PC-9 (cell line): ENCODE data around the gene EFHD1. TPM values are rescaled to one million over a fixed set of nuclear protein-coding genes. Genes with fewer than 3 reads are reported as not detected.

Source experiments
- BruUV-seq: library from RNA; stranded (reverse); fragments of 400-500 nt; replicated peaks from 2 replicates; lab custom pipeline; 2021; lab: Mats Ljungman, UMichigan
- CTCF ChIA-PET: fragments of 300-600 bp; sonication (Branson Sonifier 250); formaldehyde crosslinking; loops from one replicate; lab custom pipeline; 2022; ENCODE audit warnings: antibody characterized with exemption; lab: Charles Lee
- POLR2A ChIA-PET: fragments of 300-600 bp; sonication (Branson Sonifier 250); formaldehyde crosslinking; loops from one replicate; lab custom pipeline; 2022; ENCODE audit warnings: antibody characterized with exemption; ENCODE audit not compliant: unreplicated experiment; lab: Charles Lee
- DNase-seq, 2 experiments: peaks; one replicate each; pipeline versions ENCODE4 v3.0.0 to v3.0.0-alpha.2; 2015 to 2022; ENCODE audit warnings: mixed read lengths in 1 of 2
- H2AFZ ChIP-seq: fragments of 200-600 bp; sonication (generic); 2 replicates; pipeline ENCODE4 v1.8.1; 2017; ENCODE audit warnings: antibody characterized with exemption
- H3F3A ChIP-seq: fragments of 200-600 bp; sonication (generic); 2 replicates; pipeline ENCODE4 v1.8.1; 2017; ENCODE audit warnings: antibody characterized with exemption, mild to moderate bottlenecking, low read depth; ENCODE audit not compliant: insufficient read depth
- H3K27ac ChIP-seq: fragments of 200-600 bp; sonication (generic); 2 replicates; pipeline ENCODE4 v1.6.1; 2016; ENCODE audit warnings: mixed run types
- H3K27me3 ChIP-seq: fragments of 200-600 bp; sonication (generic); 2 replicates; pipeline ENCODE4 v1.6.1; 2016; ENCODE audit warnings: low read depth, mixed run types; ENCODE audit not compliant: insufficient read depth
- H3K36me3 ChIP-seq: fragments of 200-600 bp; sonication (generic); 2 replicates; pipeline ENCODE4 v1.6.1; 2016; ENCODE audit warnings: low read depth, mixed run types
- H3K4me1 ChIP-seq: fragments of 200-600 bp; sonication (generic); replicated peaks from 2 replicates; pipeline ENCODE4 v1.6.1; 2016; ENCODE audit warnings: mixed run types; ENCODE audit not compliant: insufficient read depth
- H3K4me2 ChIP-seq: fragments of 200-600 bp; sonication (generic); 2 replicates; pipeline ENCODE4 v1.6.1; 2017; ENCODE audit warnings: mixed run types
- H3K4me3 ChIP-seq: fragments of 200-600 bp; sonication (generic); 2 replicates; pipeline ENCODE4 v1.6.1; 2016; ENCODE audit warnings: mixed run types
- H3K79me2 ChIP-seq: fragments of 200-600 bp; sonication (generic); 2 replicates; pipeline ENCODE4 v1.6.1; 2017; ENCODE audit warnings: low read depth, mixed run types
- H3K9me2 ChIP-seq: fragments of 200-600 bp; sonication (generic); 2 replicates; pipeline ENCODE4 v1.8.1; 2017; ENCODE audit warnings: mild to moderate bottlenecking; ENCODE audit not compliant: insufficient read depth
- H3K9me3 ChIP-seq: fragments of 200-600 bp; sonication (generic); 2 replicates; pipeline ENCODE4 v1.8.1; 2016; ENCODE audit warnings: low read depth; ENCODE audit not compliant: insufficient read depth
- H4K20me1 ChIP-seq: fragments of 200-600 bp; sonication (generic); 2 replicates; pipeline ENCODE4 v1.8.1; 2017; ENCODE audit not compliant: insufficient read depth
- CTCF ChIP-seq: fragments of 200-600 bp; sonication (generic); conservative IDR thresholded peaks from 2 replicates; pipeline ENCODE4 v1.6.1; 2017; ENCODE audit warnings: mixed run types, antibody characterized with exemption, mild to moderate bottlenecking, moderate library complexity
- EZH2 ChIP-seq: fragments of 200-600 bp; sonication (generic); IDR thresholded peaks from 2 replicates; pipeline ENCODE4 v1.8.0; 2017; ENCODE audit warnings: antibody characterized with exemption, low read depth
- intact Hi-C: fragments of 100-400 bp; cut with micrococcal nuclease; formaldehyde crosslinking; loops from one replicate; pipeline ENCODE4 v1.10.0; 2022; ENCODE audit not compliant: unreplicated experiment
- total RNA-seq: library from RNA; stranded (reverse); gene quantifications from 2 replicates; pipeline ENCODE4 v1.2.3, GENCODE V29; 2021

The EFHD1 gene
- total RNA-seq, 1 experiment from 2014 or later: 10.6 TPM

- intact Hi-C loops: no loop called here
- no peaks in the 10 kb centered on the region for H3K9me2 ChIP-seq
- H3K4me3 ChIP-seq: no peak overlapping the region
- no peaks in the 10 kb centered on the region for H3K36me3 ChIP-seq
- H3F3A ChIP-seq: peaks cover 5% of the 10 kb centered on the region; the same call in 1 of the 2 replicates
- H3K79me2 ChIP-seq: peaks cover 10% of the 10 kb centered on the region
- peaks cover 10% of the 10 kb centered on the region for H3K4me1 ChIP-seq
- BruUV-seq: no TSS peak
- H2AFZ ChIP-seq: no peak overlapping the region
- no peak for TF ChIP-seq EZH2
- TF ChIP-seq CTCF: no peak
- H3K9me3 ChIP-seq: no peaks in the 10 kb centered on the region
- H3K4me2 ChIP-seq: no peak overlapping the region
- CTCF ChIA-PET: interaction anchor here (0.6 kb wide), 3 partner anchors 27 to 427 kb away, joined by 3 to 7 read pairs (median 3); no protein-coding TSS in a partner anchor
- DNase-seq: peak in 1 of 2 experiments; percentile 8
- H3K27ac ChIP-seq: no peak overlapping the region
- POLR2A ChIA-PET: no interaction called here
- no peaks in the 10 kb centered on the region for H3K27me3 ChIP-seq
- no peaks in the 10 kb centered on the region for H4K20me1 ChIP-seq
Measured at GRCh38 chr2:232693344-232693743, 59.9 kb downstream of the EFHD1 start.

GRCh38 chr2:232696609-232697058, 63.2 kb downstream of the EFHD1 start:
- TF ChIP-seq CTCF (no peak), EZH2 (no peak)
- Histone ChIP-seq H3K9me3 (no peaks in the 10 kb centered on the region), H2AFZ (peak overlapping the region; percentile 72), H3K36me3 (0 out of 2 replicates have a peak, but pooled peaks cover 7% of the 10 kb centered on the region), H3K4me2 (peak overlapping the region; percentile 92), H3K4me1 (peaks cover 33% of the 10 kb centered on the region), H3K4me3 (peak overlapping the region; percentile 88; the same call in 1 of the 2 replicates), H3K9me2 (no peaks in the 10 kb centered on the region), H4K20me1 (peaks cover 19% of the 10 kb centered on the region; the same call in 1 of the 2 replicates), H3K27me3 (no peaks in the 10 kb centered on the region), H3K27ac (no peak overlapping the region; the same call in 1 of the 2 replicates), H3K79me2 (peaks cover 43% of the 10 kb centered on the region), H3F3A (peaks cover 5% of the 10 kb centered on the region; the same call in 1 of the 2 replicates)
- BruUV-seq: TSS peak; percentile 98
- intact Hi-C loops: no loop called here
- DNase-seq: no peak
- POLR2A ChIA-PET: interaction anchor here (0.7 to 1.1 kb wide), 2 partner anchors 257 to 354 kb away, joined by 3 read pairs; no protein-coding TSS in a partner anchor
- CTCF ChIA-PET: no interaction called here

GRCh38 chr2:232697059-232697806, 63.8 kb downstream of the EFHD1 start, which contains the start of gene GIGYF2:
Gene GIGYF2 (plus strand): TSS chr2:232697331. CDS start chr2:232735198, 37,867 bp downstream.
- Histone ChIP-seq H3K4me1 (peaks cover 33% of the 10 kb centered on the region), H3K9me3 (no peaks in the 10 kb centered on the region), H3F3A (peaks cover 5% of the 10 kb centered on the region; the same call in 1 of the 2 replicates), H3K4me3 (peak within 1 kb of the TSS; percentile 88), H3K36me3 (0 out of 2 replicates have a peak, but pooled peaks cover 7% of the 10 kb centered on the region), H3K4me2 (peak within 1 kb of the TSS; percentile 92), H3K9me2 (no peaks in the 10 kb centered on the region), H3K27me3 (no peaks in the 10 kb centered on the region), H4K20me1 (peaks cover 25% of the 10 kb centered on the region; the same call in 1 of the 2 replicates), H3K27ac (peak within 1 kb of the TSS; percentile 79), H2AFZ (peak within 1 kb of the TSS; percentile 75), H3K79me2 (peaks cover 49% of the 10 kb centered on the region)
- DNase-seq: peak; percentile 92 to 100
- intact Hi-C loops: no loop called here
- no TSS peak for BruUV-seq
- ChIA-PET POLR2A (interaction anchor here (0.7 to 1.1 kb wide), 2 partner anchors 256 to 353 kb away, joined by 3 read pairs; no protein-coding TSS in a partner anchor), CTCF (interaction anchor here (0.6 to 0.7 kb wide), 2 partner anchors 1156 to 1555 kb away, joined by 4 to 9 read pairs; no protein-coding TSS in a partner anchor)
- TF ChIP-seq EZH2 (no peak), CTCF (no peak)
